NCI-H510A (cell line): ENCODE measurements around the gene CLCN7.
"Not testable (repeated sequence)": the region's sequence is repeated elsewhere in the genome, so short reads cannot be mapped to it uniquely, and the experiment has no call there.

ENCODE experiments used
- DNase-seq: peaks from one replicate; lab custom pipeline; 2025; lab: John Stamatoyannopoulos, UW

CLCN7 gene

DNA sequence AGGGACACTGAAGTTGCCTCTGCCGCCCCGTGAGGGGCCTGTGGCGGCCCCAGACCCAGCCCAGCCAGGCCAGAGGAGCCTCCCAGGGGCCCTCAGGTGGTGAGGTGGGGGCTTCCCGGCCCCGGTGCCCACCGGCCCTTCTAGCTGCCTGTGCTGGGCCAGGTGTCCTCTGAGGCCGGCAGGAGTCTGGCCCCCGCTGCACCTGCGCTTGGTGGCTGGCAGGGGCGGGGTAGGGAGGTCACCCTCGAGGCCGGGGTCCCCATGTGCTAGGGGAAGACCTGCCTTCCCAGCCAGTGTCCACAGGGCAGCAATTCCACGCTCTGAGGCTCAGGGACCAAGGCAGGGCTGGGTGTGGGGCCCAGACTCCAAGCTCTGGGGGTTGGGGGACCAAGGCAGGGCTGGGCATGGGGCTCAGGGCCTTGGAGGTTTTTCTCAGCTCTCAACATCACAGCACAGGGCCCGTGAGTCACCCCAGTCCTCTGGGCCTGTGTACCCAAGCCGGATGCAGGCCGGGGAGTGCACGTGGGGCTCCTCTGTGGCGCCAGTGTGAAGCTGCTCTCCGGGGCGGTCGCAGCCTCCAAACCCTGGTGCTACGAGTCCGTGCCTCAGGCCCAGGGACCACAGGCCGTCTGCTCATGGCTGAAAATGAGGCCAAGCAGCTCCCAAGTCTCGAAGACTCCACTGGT, 29.2 kb downstream of the CLCN7 start:
- DNase-seq = no peak

DNA sequence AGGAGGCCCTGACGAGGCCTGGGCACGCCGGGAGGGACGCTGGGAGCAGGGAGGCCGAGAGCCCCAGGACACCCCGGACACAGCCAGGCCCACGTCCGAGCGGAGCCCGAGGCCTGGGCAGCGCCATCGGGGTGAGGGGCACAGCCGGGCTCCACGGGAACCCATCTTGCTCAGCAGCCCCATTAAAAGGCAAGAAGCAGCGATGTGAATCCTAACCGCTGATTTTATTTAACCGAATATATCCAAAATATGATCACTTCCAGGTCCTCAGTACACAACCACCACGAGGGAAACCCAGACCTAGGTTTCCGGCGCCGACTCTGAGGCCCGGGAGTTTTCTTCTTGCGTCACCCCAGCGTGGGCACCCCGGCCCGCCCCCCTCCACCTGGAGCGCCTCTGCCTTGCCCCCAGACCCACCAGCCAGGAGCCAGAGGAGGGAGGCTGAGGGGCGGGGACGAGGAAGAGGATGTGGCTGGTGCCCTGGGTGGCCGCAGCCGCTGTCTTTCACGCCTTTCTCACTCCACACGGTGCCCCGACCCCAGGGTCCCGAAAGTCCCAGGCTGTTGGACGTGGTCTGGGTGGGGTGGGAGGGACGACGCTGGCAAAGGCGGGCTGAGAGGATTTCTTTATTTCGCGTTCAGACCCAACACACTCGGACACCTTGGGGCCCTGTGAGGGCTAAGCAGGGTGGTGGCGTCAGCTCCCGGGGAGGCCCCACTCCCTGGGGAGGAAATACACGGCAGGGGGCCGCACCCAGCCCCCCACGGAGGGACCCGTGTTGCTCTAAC, 29.9 kb downstream of the CLCN7 start:
- DNase-seq = no peak

- no peak for DNase-seq
Observed at GRCh38 chr16:1443980-1444729, 30.7 kb downstream of the CLCN7 start, which contains the start of gene CCDC154. Gene CCDC154 (minus strand): TSS chr16:1444556. CDS start chr16:1444322, 234 bp downstream.

- no peak for DNase-seq
Observed at GRCh38 chr16:1443403-1443973, 31.3 kb downstream of the CLCN7 start.

- no peak for DNase-seq
Observed at GRCh38 chr16:1442697-1443096, 32.1 kb downstream of the CLCN7 start.

DNA sequence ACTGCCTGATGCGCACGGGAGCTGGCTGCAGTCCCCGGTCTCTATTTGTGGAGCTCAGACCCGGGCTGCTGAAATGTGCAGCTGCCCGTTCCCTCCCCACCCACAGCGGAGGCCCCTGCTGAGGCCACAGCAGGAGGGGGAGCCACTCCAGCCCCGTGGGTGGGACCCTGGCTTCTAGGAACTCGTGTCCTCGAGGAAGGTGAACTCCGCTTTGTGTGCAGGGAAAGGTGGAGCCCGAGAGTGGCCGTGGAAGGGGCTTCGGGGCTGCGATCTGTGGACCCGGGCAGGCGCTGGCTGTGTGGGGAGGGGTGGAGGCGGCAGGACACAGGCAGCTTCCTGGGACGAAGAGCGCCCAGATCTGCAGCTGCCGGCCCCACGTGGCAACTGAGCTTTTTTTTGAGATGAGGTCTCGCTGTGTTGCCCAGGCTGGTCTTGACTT, 33.4 kb downstream of the CLCN7 start:
- DNase-seq = no peak

DNA sequence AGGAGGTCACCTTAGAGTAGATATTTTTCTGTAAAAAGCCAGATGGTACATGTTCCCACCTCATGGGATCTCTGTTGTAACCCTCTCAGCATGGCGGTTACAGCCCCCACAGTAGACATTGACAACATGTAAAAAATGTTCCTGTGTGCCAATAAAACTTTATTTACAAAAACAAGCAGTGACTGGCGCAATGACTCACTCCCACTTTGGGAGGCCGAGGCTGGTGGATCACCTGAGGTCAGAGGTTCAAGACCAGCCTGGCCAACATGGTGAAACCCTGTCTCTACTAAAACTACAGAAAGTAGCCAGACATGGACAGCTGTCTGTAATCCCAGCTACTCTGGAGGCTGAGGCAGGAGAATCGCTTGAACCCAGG, 35.1 kb downstream of the CLCN7 start:
- not testable (repeated sequence) for DNase-seq

DNA sequence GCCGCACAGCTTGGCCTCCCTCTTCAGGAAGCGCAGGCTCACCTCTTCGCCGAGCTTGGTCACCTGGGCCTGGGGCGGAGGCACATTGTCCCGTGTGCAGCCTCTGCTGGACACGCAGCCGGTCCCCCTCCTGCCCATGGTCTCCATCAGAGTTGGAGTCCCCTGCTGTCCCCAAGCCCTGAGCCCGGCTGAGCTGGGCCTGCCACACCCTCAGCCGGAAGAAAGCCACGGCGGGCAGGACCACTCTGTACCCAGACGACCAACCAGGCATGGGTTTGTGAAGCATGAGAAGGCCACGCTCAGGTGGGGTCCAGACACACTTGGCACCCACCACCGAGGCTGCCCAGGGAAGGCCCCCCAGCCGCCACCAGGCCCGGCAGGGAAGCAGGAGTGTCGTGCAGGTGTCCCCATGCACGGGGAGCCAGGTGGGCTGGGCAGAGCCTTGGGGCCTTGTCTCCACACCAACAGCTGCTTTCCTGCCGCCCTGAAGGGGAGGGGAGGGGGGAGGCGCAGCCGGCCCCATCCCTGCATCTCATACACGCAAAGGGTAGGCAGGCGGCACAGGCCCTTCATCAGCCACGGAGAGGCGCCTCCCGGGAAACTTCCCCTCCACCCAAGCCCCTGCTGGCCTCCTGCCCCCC, 35.6 kb downstream of the CLCN7 start:
- no peak for DNase-seq

DNA sequence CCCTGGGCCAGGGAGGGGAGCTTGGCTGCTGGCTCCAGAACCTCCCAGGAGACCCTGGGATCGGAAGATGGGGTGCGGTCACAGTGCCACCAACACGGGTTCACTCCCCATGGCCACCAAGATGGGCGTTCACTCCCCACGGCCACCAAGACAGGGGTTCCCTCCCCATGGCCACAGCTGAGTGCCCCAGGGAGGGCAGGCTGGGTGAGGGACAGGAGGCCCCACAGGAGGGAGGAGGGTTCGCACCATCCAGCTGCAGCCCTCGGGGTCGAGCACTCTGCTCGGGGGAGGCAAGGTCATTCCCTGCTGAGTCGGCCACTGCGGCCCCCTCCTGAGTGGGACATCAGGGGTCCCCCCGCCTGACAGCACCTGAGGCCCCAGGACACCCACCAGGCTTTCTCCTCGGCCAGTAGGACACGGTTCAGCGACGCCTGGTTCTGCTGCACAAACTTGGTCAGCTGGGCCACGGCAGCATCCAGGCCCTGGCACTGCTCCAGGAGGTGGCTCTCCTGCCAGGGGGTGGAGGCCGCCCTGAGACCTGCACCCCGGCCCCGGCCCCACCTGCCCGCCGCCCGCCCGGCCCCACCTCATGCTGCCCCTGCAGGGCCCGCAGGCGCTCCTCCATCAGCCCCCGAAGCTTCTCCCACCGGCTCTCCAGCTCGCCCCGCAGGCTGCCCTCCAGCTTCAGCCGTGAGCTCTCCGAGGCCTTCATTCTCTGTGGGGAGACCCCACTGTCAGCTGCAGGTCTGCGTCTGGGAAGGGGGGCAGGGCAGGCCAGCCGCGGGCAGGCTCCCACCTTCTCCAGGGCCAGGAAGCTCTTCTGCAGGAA, 36.4 kb downstream of the CLCN7 start:
- no peak for DNase-seq

DNA sequence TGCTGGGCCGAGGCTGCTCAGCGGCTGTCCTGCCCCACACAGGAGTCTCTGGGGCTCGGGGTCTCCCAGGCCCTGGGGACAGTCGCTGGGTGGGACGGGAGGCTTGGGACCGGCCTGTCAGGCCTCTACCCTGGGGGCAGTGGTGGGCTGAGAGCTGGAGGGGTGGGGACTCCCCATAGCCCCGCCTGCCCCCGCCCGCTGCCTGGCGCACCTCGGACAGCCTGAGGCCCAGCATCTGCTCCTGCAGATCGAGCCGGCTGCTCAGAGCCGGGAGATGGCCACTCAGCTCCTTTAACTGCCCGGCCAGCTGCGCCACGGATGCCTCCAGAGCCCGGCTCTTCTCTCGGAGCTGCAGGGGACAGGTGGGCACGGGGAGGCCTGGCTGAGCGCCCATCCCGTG, 37.2 kb downstream of the CLCN7 start:
- no peak for DNase-seq

DNA sequence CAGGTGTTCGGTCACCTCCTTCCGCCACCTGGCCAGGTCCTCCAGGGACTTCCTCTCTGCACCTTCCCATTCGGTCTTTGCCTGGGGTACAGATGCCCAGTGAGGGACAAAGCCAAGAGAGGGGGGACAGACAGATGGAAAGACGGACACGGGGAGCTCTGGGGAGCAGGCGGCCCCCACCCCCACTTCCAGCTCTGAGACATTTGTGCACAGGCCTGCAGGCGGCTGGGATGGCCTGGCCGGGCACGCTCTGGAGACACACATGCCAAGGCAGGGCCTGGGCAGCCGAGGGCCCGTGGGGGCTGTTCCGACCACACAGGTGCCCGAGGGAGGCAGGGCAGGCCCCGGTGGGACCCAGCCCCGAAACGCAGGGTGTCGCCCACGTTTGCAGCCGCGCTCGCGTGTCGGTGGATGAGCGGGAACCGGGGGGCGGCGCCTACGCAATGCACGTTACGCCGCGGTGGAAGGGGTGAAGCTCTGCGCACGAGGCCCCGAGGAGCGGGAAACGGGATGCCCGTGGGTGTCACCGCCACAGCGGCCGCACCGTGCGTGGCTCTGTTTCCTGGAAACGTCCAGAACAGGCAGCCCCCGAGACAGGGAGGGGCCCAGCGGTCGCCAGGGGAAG, 38.0 kb downstream of the CLCN7 start:
- no peak for DNase-seq

DNA sequence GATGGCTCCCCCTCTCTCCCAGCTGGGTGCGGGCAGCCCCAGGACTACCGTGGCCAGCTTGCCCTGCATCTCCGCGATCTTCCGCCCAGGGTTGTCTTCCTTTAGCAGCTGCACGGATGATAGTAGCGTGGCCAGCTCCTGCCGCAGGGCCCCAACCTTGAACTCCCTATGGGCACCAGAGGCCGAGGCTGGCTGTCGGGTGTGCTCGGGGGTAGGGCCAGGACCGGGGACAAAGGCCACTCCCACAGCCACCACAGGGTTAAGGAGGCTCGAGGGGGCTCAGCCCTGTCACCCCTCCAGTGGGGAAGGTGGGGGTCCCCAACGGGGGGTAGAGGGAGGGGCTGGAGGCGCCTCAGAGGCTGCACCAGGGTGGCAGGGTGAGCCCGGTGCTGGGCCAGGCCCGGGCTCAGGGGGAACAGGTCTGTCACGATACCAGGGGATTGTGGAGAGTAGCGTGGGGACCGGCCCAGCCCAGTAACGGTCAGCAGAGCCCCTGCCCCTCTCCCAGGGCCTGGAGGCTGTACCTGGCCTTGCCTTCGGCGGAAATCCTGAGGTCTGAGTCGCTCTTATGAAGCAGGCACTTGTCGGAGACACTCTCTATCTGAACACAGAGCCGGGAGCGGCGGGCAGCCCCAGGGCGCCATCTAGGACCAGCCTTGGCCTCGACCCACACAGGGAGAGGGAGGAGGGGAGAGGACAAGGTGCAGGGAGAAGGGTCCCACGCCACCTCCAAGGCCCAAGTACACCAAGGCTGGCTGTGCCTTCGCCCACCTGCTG, 38.7 kb downstream of the CLCN7 start:
- DNase-seq = no peak

GRCh38 chr16:1434644-1435592, 39.9 kb downstream of the CLCN7 start:
- no peak for DNase-seq

- DNase-seq = no peak
Observed at GRCh38 chr16:1433756-1434155, 41.1 kb downstream of the CLCN7 start.

DNA sequence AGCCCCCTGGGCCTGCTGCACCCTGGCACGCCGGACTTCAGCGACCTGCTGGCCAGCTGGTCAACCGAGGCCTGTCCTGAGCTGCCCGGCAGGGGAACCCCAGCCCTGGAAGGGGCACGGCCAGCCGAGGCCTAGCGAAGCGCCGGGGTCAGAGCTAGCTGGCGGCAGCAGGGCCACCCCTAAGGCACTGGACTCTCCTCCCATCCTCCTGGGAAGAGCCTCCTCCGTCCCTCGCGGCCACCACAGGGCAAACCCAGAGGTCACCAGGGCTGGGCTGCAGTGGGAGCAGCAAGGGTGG, 41.6 kb downstream of the CLCN7 start:
- no peak for DNase-seq

DNA sequence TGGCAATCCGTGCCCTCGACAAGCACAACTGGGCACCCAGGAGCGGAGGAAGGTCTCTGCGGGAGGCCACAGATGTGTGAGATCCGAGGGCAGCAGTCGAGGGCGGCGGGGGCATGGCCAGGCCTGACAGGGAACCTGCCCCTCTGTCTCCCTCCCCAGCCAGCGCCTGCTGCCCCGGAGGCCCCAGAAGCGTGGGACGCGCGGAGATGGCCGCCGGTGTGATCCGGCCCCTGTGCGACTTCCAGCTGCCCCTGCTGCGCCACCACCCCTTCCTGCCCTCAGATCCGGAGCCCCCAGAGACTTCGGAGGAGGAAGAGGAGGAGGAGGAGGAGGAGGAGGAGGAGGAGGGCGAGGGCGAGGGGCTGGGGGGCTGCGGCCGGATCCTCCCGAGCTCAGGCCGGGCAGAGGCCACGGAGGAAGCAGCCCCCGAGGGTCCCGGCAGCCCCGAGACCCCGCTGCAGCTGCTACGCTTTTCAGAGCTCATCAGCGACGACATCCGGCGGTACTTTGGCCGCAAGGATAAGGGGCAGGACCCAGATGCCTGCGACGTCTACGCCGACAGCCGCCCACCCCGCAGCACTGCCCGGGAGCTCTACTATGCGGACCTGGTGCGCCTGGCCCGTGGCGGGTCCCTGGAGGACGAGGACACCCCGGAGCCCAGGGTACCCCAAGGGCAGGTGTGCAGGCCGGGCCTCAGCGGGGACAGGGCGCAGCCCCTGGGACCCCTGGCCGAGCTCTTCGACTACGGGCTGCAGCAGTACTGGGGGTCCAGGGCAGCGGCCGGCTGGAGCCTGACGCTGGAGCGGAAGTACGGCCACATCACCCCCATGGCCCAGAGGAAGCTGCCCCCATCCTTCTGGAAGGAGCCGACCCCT, 42.2 kb downstream of the CLCN7 start:
- DNase-seq = no peak

DNA sequence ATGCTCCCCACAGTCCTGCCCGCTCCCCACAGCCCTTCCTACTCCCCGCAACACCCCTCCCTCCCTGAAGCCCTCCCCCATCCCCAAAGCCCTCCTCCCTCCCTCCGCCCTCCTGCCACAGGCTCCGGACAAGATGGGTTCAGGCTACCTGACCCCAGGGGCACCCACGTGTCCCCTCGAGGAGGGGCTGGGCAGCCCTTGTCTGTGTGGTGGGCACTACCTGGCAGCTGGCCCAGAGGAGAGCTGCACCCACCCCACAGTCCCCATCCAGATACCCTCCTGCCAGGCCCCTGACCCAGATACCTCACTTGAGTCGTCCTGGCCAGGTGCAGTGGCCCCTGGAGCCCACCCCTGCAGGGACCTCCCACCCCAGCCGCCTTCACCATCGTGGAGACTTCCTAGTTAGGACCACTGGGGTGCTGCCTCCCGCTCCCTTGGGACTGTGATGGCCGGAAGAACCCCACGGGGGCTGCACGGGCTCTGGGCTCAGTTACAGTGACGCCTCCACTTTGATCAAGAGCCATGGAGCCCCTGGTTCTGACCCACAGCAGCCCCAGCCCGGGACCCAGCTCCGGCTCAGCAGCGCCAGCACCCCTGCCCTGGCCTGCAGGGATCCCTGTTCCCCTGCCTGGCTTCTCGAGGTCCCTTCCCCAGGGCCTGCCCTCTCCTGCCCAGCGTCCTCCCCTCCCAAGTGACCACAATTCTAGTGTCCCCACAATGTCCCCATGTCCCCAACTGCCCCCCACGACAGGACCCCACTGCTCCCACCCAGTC, 43.1 kb downstream of the CLCN7 start:
- DNase-seq = no peak
